A673 (cell line): ENCODE results near the gene CINP. TPM values are rescaled to one million over a fixed set of nuclear protein-coding genes. Genes with fewer than 3 reads are reported as not detected.
"Not testable (repeated sequence)": the region's sequence is repeated elsewhere in the genome, so short reads cannot be mapped to it uniquely, and the experiment has no call there.

Source experiments
- BruUV-seq: library from RNA; stranded (reverse); fragments of 400-500 nt; replicated peaks from 2 replicates; lab custom pipeline; 2021; lab: Mats Ljungman, UMichigan
- CTCF ChIA-PET: fragments of 300-600 bp; sonication (Branson Sonifier 250); formaldehyde crosslinking; loops from one replicate; lab custom pipeline; 2022; ENCODE audit warnings: antibody characterized with exemption; lab: Charles Lee
- POLR2A ChIA-PET: fragments of 300-600 bp; sonication (Branson Sonifier 250); formaldehyde crosslinking; loops from one replicate; lab custom pipeline; 2022; ENCODE audit warnings: antibody characterized with exemption; ENCODE audit not compliant: low non-redundant PET; lab: Charles Lee
- DNase-seq: peaks from one replicate; pipeline ENCODE4 v3.0.0-alpha.2; 2015; ENCODE audit warnings: low spot score
- H3K27ac ChIP-seq: fragments of 200-600 bp; sonication (generic); 2 replicates; pipeline ENCODE4 v1.5.1; 2016; ENCODE audit warnings: mixed run types, low read depth, mild to moderate bottlenecking, mixed read lengths, antibody characterized with exemption, low read length; ENCODE audit not compliant: poor library complexity, severe bottlenecking
- H3K27me3 ChIP-seq: fragments of 200-600 bp; sonication (generic); replicated peaks from 2 replicates; pipeline ENCODE4 v1.6.1; 2017; ENCODE audit warnings: mixed run types, low read depth, mild to moderate bottlenecking, mixed read lengths, antibody characterized with exemption, low read length; ENCODE audit not compliant: insufficient read depth, poor library complexity
- H3K36me3 ChIP-seq: fragments of 200-600 bp; sonication (generic); 2 replicates; pipeline ENCODE4 v1.6.1; 2016; ENCODE audit warnings: mixed run types, mild to moderate bottlenecking, mixed read lengths, antibody characterized with exemption, low read length; ENCODE audit not compliant: insufficient read depth, poor library complexity, severe bottlenecking
- H3K4me1 ChIP-seq: fragments of 200-600 bp; sonication (generic); 2 replicates; pipeline ENCODE4 v1.6.1; 2017; ENCODE audit warnings: mixed run types, mild to moderate bottlenecking, mixed read lengths, antibody characterized with exemption, low read length; ENCODE audit not compliant: insufficient read depth, poor library complexity, severe bottlenecking
- H3K4me3 ChIP-seq: fragments of 200-600 bp; sonication (generic); 2 replicates; pipeline ENCODE4 v1.5.1; 2016; ENCODE audit warnings: low read depth, mixed run types, mild to moderate bottlenecking, mixed read lengths, low read length; ENCODE audit not compliant: poor library complexity, severe bottlenecking
- H3K9me3 ChIP-seq: fragments of 200-600 bp; sonication (generic); 2 replicates; pipeline ENCODE4 v1.6.1; 2016; ENCODE audit warnings: mixed run types, low read depth, mild to moderate bottlenecking, mixed read lengths, antibody characterized with exemption, low read length; ENCODE audit not compliant: poor library complexity, severe bottlenecking
- CTCF ChIP-seq: fragments of 300-800, 200-600 bp; sonication (generic); conservative IDR thresholded peaks from 2 replicates; pipeline ENCODE4 v1.5.1; 2017; ENCODE audit warnings: low read depth, mild to moderate bottlenecking, antibody characterized with exemption, low read length, moderate library complexity, mixed read lengths
- EZH2 ChIP-seq: fragments of 200-600 bp; sonication (generic); IDR thresholded peaks from 2 replicates; pipeline ENCODE4 v1.6.1; 2017; ENCODE audit warnings: borderline replicate concordance, low read depth, mild to moderate bottlenecking, mixed read lengths, antibody characterized with exemption, low read length; ENCODE audit not compliant: poor library complexity, severe bottlenecking
- intact Hi-C: fragments of 100-400 bp; cut with micrococcal nuclease; formaldehyde crosslinking; loops from one replicate; pipeline ENCODE4 v1.10.0; 2022; ENCODE audit not compliant: unreplicated experiment
- total RNA-seq: library from RNA; stranded (reverse); gene quantifications from 2 replicates; pipeline ENCODE4 v1.2.3, GENCODE V29; 2021

Gene CINP
- total RNA-seq, 1 experiment from 2014 or later: 46.6 TPM

GRCh38 chr14:102303664-102304063 lies 59.0 kb downstream of the CINP start:
- H3K27ac ChIP-seq: no peak overlapping the region
- intact Hi-C loops: no loop called here
- DNase-seq: no peak
- CTCF ChIA-PET: no interaction called here
- H3K9me3 ChIP-seq: no peaks in the 10 kb centered on the region
- no TSS peak for BruUV-seq
- POLR2A ChIA-PET: no interaction called here
- TF ChIP-seq EZH2 (no peak), CTCF (no peak)
- no peak overlapping the region for H3K4me3 ChIP-seq
- no peaks in the 10 kb centered on the region for H3K4me1 ChIP-seq
- H3K27me3 ChIP-seq: no peaks in the 10 kb centered on the region
- no peaks in the 10 kb centered on the region for H3K36me3 ChIP-seq

- POLR2A ChIA-PET, intact Hi-C loops, H3K4me3 ChIP-seq, DNase-seq, H3K9me3 ChIP-seq, H3K4me1 ChIP-seq, BruUV-seq, H3K27ac ChIP-seq, H3K27me3 ChIP-seq, CTCF ChIA-PET, H3K36me3 ChIP-seq: not testable (repeated sequence)
Measured at GRCh38 chr14:102298303-102299070, 64.2 kb downstream of the CINP start.

Other genes starting within 250 kb of the CINP start
- gene WDR20, start 223.0 kb downstream of the CINP start, total RNA-seq: 28.3 and 35.8 TPM in 2 replicates
- 27.4 and 29.1 TPM in 2 replicates for gene MOK, start 57.7 kb downstream of the CINP start, total RNA-seq
- gene ZNF839, start 43.1 kb downstream of the CINP start, total RNA-seq: 13.5 and 16.0 TPM in 2 replicates
- 21.7 and 22.1 TPM in 2 replicates for gene TECPR2, start 51 bp upstream of the CINP start, total RNA-seq
- gene ANKRD9, start 146.9 kb upstream of the CINP start, total RNA-seq: 28.0 and 35.9 TPM in 2 replicates
- 97.8 and 102 TPM in 2 replicates for gene RCOR1, start 229.8 kb upstream of the CINP start, total RNA-seq